Measurements from ENCODE around the gene FOXK2. TPM values are rescaled to one million over a fixed set of nuclear protein-coding genes. Genes with fewer than 3 reads are reported as not detected.
A peak's percentile ranks its signal among the peaks of the same experiment; 100 is the strongest.
"Not testable (repeated sequence)": the region's sequence is repeated elsewhere in the genome, so short reads cannot be mapped to it uniquely, and the experiment has no call there.

The FOXK2 gene
- total RNA-seq, 1 donor from 2014 or later = 95.2 TPM

DNA sequence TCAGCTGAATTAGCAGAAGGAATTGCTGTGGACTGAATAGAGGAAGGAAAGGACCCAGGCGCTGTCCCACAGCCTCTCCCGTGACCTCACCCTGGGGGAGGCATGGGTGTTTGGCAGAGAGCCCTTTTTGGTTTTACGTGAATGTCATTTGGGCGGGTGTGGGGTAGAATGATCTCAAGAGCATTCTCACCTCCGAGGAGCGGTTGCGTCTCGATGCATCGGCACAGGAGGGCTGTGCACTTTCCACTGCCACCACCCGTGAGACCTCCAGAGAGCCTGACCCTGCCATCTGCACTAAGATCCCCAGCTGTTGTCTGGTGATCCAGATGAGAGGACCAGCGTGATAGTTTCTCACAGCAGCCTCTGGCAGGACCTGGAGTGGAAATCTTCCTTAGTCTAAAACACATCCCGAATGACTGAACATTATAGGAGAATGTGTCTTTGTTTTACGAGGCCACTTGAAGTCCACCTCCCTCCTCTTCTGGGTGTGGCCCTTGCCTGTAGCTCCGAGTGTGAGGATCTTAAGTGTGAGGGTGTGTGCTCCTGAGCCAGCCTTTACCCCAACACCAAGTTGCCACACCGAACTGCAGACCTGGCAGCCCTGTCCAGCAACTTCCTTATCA, 29.3 kb downstream of the FOXK2 start:
- H3K36me3 Mint-ChIP-seq (ENCODE audit: low read depth) = peaks cover 9% of the 10 kb centered on the region
- DNase-seq (ENCODE audit: low spot score) = no peak
- no peak overlapping the region for H3K27ac Mint-ChIP-seq
- no peak overlapping the region for H3K4me3 Mint-ChIP-seq (ENCODE audit: low read depth)
- intact Hi-C loops (cut with micrococcal nuclease) = no loop called here
- H3K27me3 Mint-ChIP-seq (ENCODE audit: low read depth) = no peaks in the 10 kb centered on the region
- peaks cover 26% of the 10 kb centered on the region for H3K4me1 Mint-ChIP-seq (ENCODE audit: low read depth)
- no peaks in the 10 kb centered on the region for H3K9me3 Mint-ChIP-seq

DNA sequence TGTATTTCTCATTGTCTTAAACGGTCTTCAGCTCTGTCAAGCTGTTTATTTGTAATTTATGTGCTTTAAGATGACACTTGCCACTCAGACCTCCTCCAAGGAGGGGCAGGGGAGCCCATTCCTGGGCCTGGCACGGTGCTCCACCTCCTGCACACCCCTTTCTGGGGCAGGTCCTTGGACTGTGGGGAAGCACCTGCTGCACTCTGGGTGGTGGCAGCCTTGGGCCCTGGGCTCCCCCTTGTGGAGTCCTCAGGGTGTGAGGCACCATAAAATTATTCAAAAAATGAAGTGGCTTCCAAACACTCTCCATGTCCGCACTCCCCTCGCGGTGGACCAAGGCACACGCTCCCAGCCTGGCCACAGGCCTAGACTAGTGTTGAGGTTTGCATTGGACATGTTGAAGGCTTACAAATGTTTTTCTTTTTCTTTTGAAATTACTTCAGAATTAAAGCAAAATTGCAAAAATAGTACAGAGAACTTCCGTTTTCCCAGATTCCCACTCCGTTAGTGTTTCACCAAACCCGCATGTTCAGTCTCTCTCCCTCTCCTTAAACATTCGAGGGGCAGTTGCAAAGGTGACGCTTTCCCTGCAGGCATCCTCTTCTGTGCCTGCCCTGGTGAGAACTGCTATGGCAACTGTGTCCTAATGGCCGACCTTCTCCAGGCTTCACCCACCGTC, 32.4 kb downstream of the FOXK2 start:
- Mint-ChIP-seq H3K4me1 (ENCODE audit: low read depth) (peaks cover 27% of the 10 kb centered on the region), H3K4me3 (ENCODE audit: low read depth) (no peak overlapping the region), H3K27ac (no peak overlapping the region), H3K9me3 (no peaks in the 10 kb centered on the region), H3K36me3 (ENCODE audit: low read depth) (peaks cover 9% of the 10 kb centered on the region), H3K27me3 (ENCODE audit: low read depth) (no peaks in the 10 kb centered on the region)
- intact Hi-C loops (cut with micrococcal nuclease) = loop anchor here (5.0 kb wide), 1 partner anchor 95 kb away; the partner anchor contains the start of gene NARF
- peak; percentile 70 for DNase-seq (ENCODE audit: low spot score)

- no peaks in the 10 kb centered on the region for H3K27me3 Mint-ChIP-seq (ENCODE audit: low read depth)
These were observed 33.0 kb downstream of the FOXK2 start for GRCh38 chr17:82552580-82552979.

GRCh38 chr17:82553210-82553930, 33.8 kb downstream of the FOXK2 start:
- Mint-ChIP-seq H3K4me3 (ENCODE audit: low read depth) (no peak overlapping the region), H3K4me1 (ENCODE audit: low read depth) (peaks cover 20% of the 10 kb centered on the region), H3K36me3 (ENCODE audit: low read depth) (peaks cover under 1% of the 10 kb centered on the region), H3K27me3 (ENCODE audit: low read depth) (no peaks in the 10 kb centered on the region), H3K27ac (no peak overlapping the region), H3K9me3 (no peaks in the 10 kb centered on the region)
- no peak for DNase-seq (ENCODE audit: low spot score)
- intact Hi-C loops (cut with micrococcal nuclease) = loop anchor here (5.0 kb wide), 1 partner anchor 96 kb away; the partner anchor contains the start of gene NARF

More at GRCh38 chr17:82552580-82552979, 33.0 kb downstream of the FOXK2 start:
- H3K36me3 Mint-ChIP-seq (ENCODE audit: low read depth) = peaks cover 8% of the 10 kb centered on the region
- peaks cover 24% of the 10 kb centered on the region for H3K4me1 Mint-ChIP-seq (ENCODE audit: low read depth)
- H3K9me3 Mint-ChIP-seq = no peaks in the 10 kb centered on the region
- H3K4me3 Mint-ChIP-seq (ENCODE audit: low read depth) = no peak overlapping the region
- intact Hi-C loops (cut with micrococcal nuclease) = loop anchor here (5.0 kb wide), 1 partner anchor 95 kb away; the partner anchor contains the start of gene NARF
- no peak for DNase-seq (ENCODE audit: low spot score)
- H3K27ac Mint-ChIP-seq = no peak overlapping the region

DNA sequence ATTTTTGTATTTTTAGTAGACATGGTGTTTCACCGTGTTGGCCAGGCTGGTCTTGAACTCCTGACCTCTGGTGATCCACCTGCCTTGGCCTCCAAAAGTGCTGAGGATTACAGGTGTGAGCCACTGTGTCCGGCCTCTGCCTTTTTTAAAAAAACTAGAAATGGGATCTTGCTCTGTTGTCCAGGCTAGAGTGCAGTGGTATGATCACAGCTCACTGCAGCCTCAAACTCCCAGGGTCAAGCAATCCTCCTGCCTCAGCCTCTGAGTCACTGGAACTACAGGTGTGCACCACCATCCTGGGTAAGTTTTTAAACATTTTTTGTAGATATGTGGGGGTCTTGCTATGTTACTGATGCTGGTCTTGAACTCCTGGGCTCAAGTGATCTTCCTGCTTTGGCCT, 38.0 kb downstream of the FOXK2 start:
- H3K27ac Mint-ChIP-seq; H3K27me3 Mint-ChIP-seq (ENCODE audit: low read depth); DNase-seq (ENCODE audit: low spot score); intact Hi-C loops (cut with micrococcal nuclease); H3K9me3 Mint-ChIP-seq; H3K4me3 Mint-ChIP-seq (ENCODE audit: low read depth); H3K36me3 Mint-ChIP-seq (ENCODE audit: low read depth); H3K4me1 Mint-ChIP-seq (ENCODE audit: low read depth): not testable (repeated sequence)

DNA sequence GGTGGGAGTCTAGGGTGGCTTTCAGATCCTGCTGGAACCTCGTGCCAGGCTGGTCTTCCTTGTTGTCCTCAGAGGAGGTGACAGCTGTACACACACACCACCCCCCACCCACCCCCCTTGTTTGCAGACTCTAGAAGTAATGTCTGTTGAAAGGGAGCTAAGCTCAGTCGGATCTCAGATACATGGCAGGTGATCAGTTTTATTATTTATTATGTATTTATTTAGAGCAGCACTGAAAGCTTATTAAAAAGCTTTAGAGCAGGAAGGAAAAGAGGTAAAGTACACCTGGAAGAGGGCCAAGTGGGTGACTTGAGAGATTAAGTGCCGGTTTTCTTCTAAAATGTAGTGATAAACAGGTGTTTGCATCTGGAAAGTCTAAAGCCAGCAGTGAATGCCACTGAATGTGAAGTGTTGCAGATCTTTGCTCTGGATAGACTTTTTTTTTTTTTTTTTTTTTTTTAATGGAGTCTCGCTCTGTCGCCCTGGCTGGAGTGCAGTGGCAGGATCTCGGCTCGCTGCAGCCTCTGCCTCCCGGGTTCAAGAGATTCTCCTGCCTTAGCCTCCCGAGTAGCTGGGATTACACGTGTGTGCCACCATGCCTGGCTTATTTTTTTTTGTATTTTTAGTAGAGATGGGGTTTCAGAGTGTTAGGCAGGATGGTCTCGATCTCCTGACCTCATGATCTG, 40.2 kb downstream of the FOXK2 start:
- intact Hi-C loops (cut with micrococcal nuclease) = no loop called here
- Mint-ChIP-seq H3K9me3 (no peaks in the 10 kb centered on the region), H3K36me3 (ENCODE audit: low read depth) (peaks cover 6% of the 10 kb centered on the region), H3K27ac (no peak overlapping the region), H3K4me3 (ENCODE audit: low read depth) (no peak overlapping the region), H3K27me3 (ENCODE audit: low read depth) (no peaks in the 10 kb centered on the region), H3K4me1 (ENCODE audit: low read depth) (peaks cover 3% of the 10 kb centered on the region)
- DNase-seq (ENCODE audit: low spot score) = no peak

DNA sequence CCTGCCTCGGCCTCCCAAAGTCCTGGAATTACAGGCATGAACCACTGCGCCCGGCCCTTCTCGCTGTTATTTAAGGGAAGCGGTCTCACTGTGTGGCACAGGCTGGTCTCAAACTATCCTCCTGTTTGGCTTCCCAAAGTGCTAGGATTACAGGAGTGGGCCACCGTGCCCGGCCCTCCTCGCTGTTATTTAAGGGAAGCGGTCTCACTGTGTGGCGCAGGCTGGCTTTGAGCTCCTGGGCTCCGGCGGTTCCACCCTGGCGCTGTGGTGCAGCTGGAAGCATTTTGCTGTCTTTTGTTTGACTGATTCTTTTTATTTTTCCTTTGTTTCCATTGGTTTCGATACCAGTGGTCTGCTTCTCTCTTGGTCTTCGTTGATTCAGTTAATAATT, 40.7 kb downstream of the FOXK2 start:
- H3K27ac Mint-ChIP-seq = no peak overlapping the region
- H3K27me3 Mint-ChIP-seq (ENCODE audit: low read depth) = no peaks in the 10 kb centered on the region
- no peak overlapping the region for H3K4me3 Mint-ChIP-seq (ENCODE audit: low read depth)
- peaks cover 3% of the 10 kb centered on the region for H3K4me1 Mint-ChIP-seq (ENCODE audit: low read depth)
- intact Hi-C loops (cut with micrococcal nuclease) = no loop called here
- peaks cover 12% of the 10 kb centered on the region for H3K36me3 Mint-ChIP-seq (ENCODE audit: low read depth)
- no peak for DNase-seq (ENCODE audit: low spot score)
- no peaks in the 10 kb centered on the region for H3K9me3 Mint-ChIP-seq

DNA sequence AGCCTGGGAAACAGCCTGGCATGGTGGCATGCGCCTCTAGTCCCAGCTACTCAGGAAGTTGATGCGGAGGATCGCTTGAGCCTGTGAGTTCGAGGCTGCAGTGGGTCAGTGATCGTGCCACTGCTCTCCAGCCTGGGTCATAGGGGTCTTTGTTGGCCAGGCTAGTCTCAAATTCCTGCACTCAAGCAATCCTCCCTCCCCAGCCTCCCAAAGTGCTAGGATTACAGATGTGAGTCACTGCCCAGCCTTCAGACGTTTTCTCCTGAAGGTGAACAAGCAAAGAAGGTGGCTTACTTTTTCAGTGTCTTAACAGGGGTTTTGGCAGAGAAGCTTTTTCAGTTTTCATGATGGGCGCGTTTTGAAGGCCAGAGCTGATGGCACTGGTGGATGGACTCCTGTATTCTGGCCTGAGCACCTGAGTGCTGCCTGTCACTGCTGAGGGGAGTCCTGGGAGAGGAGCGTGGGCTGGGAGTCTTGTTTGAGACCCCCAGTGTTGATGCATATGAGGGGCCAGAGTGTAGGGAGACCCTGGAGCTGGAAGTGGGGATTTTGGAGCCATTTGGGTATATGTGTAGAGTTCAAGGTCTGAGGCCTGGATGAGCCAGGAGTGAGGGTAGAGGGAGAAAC, 41.4 kb downstream of the FOXK2 start:
- intact Hi-C loops (cut with micrococcal nuclease) = no loop called here
- Mint-ChIP-seq H3K4me1 (ENCODE audit: low read depth) (peaks cover 3% of the 10 kb centered on the region), H3K36me3 (ENCODE audit: low read depth) (peaks cover 18% of the 10 kb centered on the region), H3K27ac (peak overlapping the region; percentile 0), H3K9me3 (no peaks in the 10 kb centered on the region), H3K4me3 (ENCODE audit: low read depth) (no peak overlapping the region), H3K27me3 (ENCODE audit: low read depth) (no peaks in the 10 kb centered on the region)
- no peak for DNase-seq (ENCODE audit: low spot score)

GRCh38 chr17:82561429-82562035, 42.0 kb downstream of the FOXK2 start:
- Mint-ChIP-seq H3K27me3 (ENCODE audit: low read depth) (no peaks in the 10 kb centered on the region), H3K4me3 (ENCODE audit: low read depth) (no peak overlapping the region), H3K36me3 (ENCODE audit: low read depth) (peaks cover 18% of the 10 kb centered on the region), H3K4me1 (ENCODE audit: low read depth) (peaks cover 3% of the 10 kb centered on the region), H3K27ac (peak overlapping the region; percentile 0), H3K9me3 (no peaks in the 10 kb centered on the region)
- intact Hi-C loops (cut with micrococcal nuclease) = no loop called here
- DNase-seq (ENCODE audit: low spot score) = no peak

DNA sequence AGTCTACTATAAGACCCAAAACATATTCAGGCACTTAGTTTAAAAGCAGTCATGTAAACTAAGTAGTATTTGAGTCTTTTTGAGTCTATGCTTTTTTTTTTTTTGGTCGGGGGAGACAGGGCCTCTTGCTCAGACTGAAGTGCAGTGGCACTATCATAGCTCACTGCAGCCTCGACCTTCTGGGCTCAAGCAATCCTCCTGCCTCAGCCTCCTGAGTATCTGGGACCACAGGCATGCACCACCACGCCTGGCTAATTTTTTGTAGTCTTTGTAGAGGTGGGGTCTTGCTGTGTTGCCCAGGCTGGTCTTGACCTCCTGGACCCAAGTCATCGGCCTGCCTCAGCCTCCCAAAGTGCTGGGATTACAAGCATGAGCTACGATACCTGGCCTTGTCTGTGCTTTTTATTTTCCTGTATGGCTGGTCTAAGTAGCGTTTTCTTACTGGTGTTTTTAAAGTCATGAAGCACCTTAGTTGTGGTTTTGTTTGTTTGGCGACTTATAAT, 43.2 kb downstream of the FOXK2 start:
- intact Hi-C loops (cut with micrococcal nuclease); H3K9me3 Mint-ChIP-seq; H3K27me3 Mint-ChIP-seq (ENCODE audit: low read depth); DNase-seq (ENCODE audit: low spot score); H3K4me3 Mint-ChIP-seq (ENCODE audit: low read depth); H3K4me1 Mint-ChIP-seq (ENCODE audit: low read depth): not testable (repeated sequence)
- Mint-ChIP-seq H3K36me3 (ENCODE audit: low read depth) (peaks cover 27% of the 10 kb centered on the region), H3K27ac (peak overlapping the region; percentile 7)

GRCh38 chr17:82563318-82563717, 43.8 kb downstream of the FOXK2 start:
- Mint-ChIP-seq H3K9me3 (no peaks in the 10 kb centered on the region), H3K27ac (no peak overlapping the region)

GRCh38 chr17:82563745-82564144, 44.2 kb downstream of the FOXK2 start:
- H3K4me3 Mint-ChIP-seq (ENCODE audit: low read depth); H3K9me3 Mint-ChIP-seq; H3K27ac Mint-ChIP-seq; DNase-seq (ENCODE audit: low spot score); intact Hi-C loops (cut with micrococcal nuclease); H3K27me3 Mint-ChIP-seq (ENCODE audit: low read depth); H3K4me1 Mint-ChIP-seq (ENCODE audit: low read depth): not testable (repeated sequence)
- peaks cover 33% of the 10 kb centered on the region for H3K36me3 Mint-ChIP-seq (ENCODE audit: low read depth)

More at GRCh38 chr17:82563318-82563717, 43.8 kb downstream of the FOXK2 start:
- Mint-ChIP-seq H3K27me3 (ENCODE audit: low read depth) (no peaks in the 10 kb centered on the region), H3K4me3 (ENCODE audit: low read depth) (no peak overlapping the region), H3K36me3 (ENCODE audit: low read depth) (peaks cover 29% of the 10 kb centered on the region), H3K4me1 (ENCODE audit: low read depth) (no peaks in the 10 kb centered on the region)
- intact Hi-C loops (cut with micrococcal nuclease) = no loop called here
- DNase-seq (ENCODE audit: low spot score) = no peak
